ENCODE measurements around the gene PRKCG.
"Not testable (repeated sequence)": the region's sequence is repeated elsewhere in the genome, so short reads cannot be mapped to it uniquely, and the experiment has no call there.

Gene PRKCG

GRCh38 chr19:53945998-53946397, 64.0 kb downstream of the PRKCG start:
- FAIRE-seq, result no peak

GRCh38 chr19:53947624-53948023, 65.6 kb downstream of the PRKCG start:
- FAIRE-seq, result no peak

GRCh38 chr19:53948611-53949010, 66.6 kb downstream of the PRKCG start:
- not testable (repeated sequence) for FAIRE-seq

GRCh38 chr19:53951436-53951835, 69.4 kb downstream of the PRKCG start:
- no peak for FAIRE-seq

- FAIRE-seq, result no peak
Measured at GRCh38 chr19:53951947-53952346, 70.0 kb downstream of the PRKCG start.

GRCh38 chr19:53953383-53953782, 71.4 kb downstream of the PRKCG start:
- no peak for FAIRE-seq
